IMR-90 (cell line): ENCODE data around the gene RBL2. TPM values are rescaled to one million over a fixed set of nuclear protein-coding genes. Genes with fewer than 3 reads are reported as not detected.
A peak's percentile ranks its signal among the peaks of the same experiment; 100 is the strongest.

Source experiments
- ATAC-seq: fragments of 200-7000 bp; cut with Tn5 transposase; 2 replicates; pipeline ENCODE4 v1.9.1; 2020; ENCODE audit warnings: low read depth, mild to moderate bottlenecking, moderate library complexity
- BruUV-seq: library from RNA; stranded (reverse); fragments of 400-500 nt; replicated peaks from 2 replicates; lab custom pipeline; 2021; lab: Mats Ljungman, UMichigan
- CTCF ChIA-PET: fragments of 300-600 bp; formaldehyde crosslinking; extraction: SDS; loops from one replicate; lab custom pipeline; 2021; ENCODE audit warnings: antibody characterized with exemption; lab: Yijun Ruan, JAX
- POLR2A ChIA-PET: fragments of 300-600 bp; sonication (Branson Sonifier 250); formaldehyde crosslinking; loops from one replicate; lab custom pipeline; 2022; ENCODE audit warnings: antibody characterized with exemption; ENCODE audit not compliant: unreplicated experiment; lab: Charles Lee
- DNase-seq: peaks from one replicate; pipeline ENCODE4 v3.0.0; 2013
- H2AFZ ChIP-seq: replicated peaks from 2 replicates; pipeline ENCODE3; 2013; ENCODE audit warnings: low read length, mild to moderate bottlenecking; ENCODE audit not compliant: poor library complexity
- H2AK5ac ChIP-seq: 2 replicates; pipeline ENCODE4 v1.6.1; 2013; ENCODE audit warnings: low read depth, low read length, inconsistent platforms
- H2AK9ac ChIP-seq: replicated peaks from 2 replicates; pipeline ENCODE3; 2013; ENCODE audit warnings: mild to moderate bottlenecking, low read depth, low read length, moderate library complexity; ENCODE audit not compliant: poor library complexity
- H2BK120ac ChIP-seq: 2 replicates; pipeline ENCODE4 v1.6.1; 2013; ENCODE audit warnings: low read depth, low read length, inconsistent platforms
- H2BK15ac ChIP-seq: 3 replicates; pipeline ENCODE4 v1.6.1; 2013; ENCODE audit warnings: low read depth, low read length, inconsistent platforms
- H2BK20ac ChIP-seq: 2 replicates; pipeline ENCODE4 v1.6.1; 2013; ENCODE audit warnings: low read depth, mild to moderate bottlenecking, inconsistent platforms, low read length, moderate library complexity
- H2BK5ac ChIP-seq: 2 replicates; pipeline ENCODE4 v1.6.1; 2013; ENCODE audit warnings: mild to moderate bottlenecking, low read depth, low read length, inconsistent platforms; ENCODE audit not compliant: poor library complexity, severe bottlenecking
- H3K14ac ChIP-seq: replicated peaks from 2 replicates; pipeline ENCODE4 v1.6.1; 2013; ENCODE audit warnings: low read depth, low read length, inconsistent platforms
- H3K18ac ChIP-seq: 2 replicates; pipeline ENCODE4 v1.6.1; 2013; ENCODE audit warnings: low read depth, low read length, control low read depth
- H3K23ac ChIP-seq: 2 replicates; pipeline ENCODE4 v1.6.1; 2013; ENCODE audit warnings: low read depth, low read length, inconsistent platforms
- H3K27ac ChIP-seq: 2 replicates; pipeline ENCODE4 v1.5.1; 2013; ENCODE audit warnings: mild to moderate bottlenecking, control low read depth, low read length; ENCODE audit not compliant: insufficient read depth
- H3K27me3 ChIP-seq: 2 replicates; pipeline ENCODE4 v1.6.1; 2013; ENCODE audit warnings: low read length; ENCODE audit not compliant: control insufficient read depth, insufficient read depth
- H3K36me3 ChIP-seq: 2 replicates; pipeline ENCODE4 v1.6.1; 2013; ENCODE audit warnings: low read length, mixed read lengths; ENCODE audit not compliant: control insufficient read depth, insufficient read depth
- H3K4ac ChIP-seq: 2 replicates; pipeline ENCODE4 v1.6.1; 2013; ENCODE audit warnings: low read depth, low read length, inconsistent platforms
- H3K4me1 ChIP-seq: 2 replicates; pipeline ENCODE4 v1.6.1; 2013; ENCODE audit warnings: low read length, mixed read lengths; ENCODE audit not compliant: control insufficient read depth, insufficient read depth
- H3K4me2 ChIP-seq: 2 replicates; pipeline ENCODE4 v1.6.1; 2013; ENCODE audit warnings: low read depth, mild to moderate bottlenecking, control low read depth, low read length, moderate library complexity
- H3K4me3 ChIP-seq: 2 replicates; pipeline ENCODE4 v1.5.1; 2013; ENCODE audit warnings: low read depth, mild to moderate bottlenecking, control low read depth, low read length, moderate library complexity; ENCODE audit not compliant: insufficient read depth
- H3K56ac ChIP-seq: 2 replicates; pipeline ENCODE4 v1.6.1; 2013; ENCODE audit warnings: low read length, inconsistent platforms; ENCODE audit not compliant: insufficient read depth; ENCODE audit errors: extremely low read depth
- H3K79me1 ChIP-seq, 2 experiments: 2 replicates each; pipeline ENCODE4 v1.6.1; 2013; ENCODE audit warnings: low read length in 2 of 2, inconsistent platforms in 1 of 2, low read depth in 1 of 2
- H3K9ac ChIP-seq: 2 replicates; pipeline ENCODE4 v1.6.1; 2013; ENCODE audit warnings: low read depth, low read length, control low read depth
- H3K9me1 ChIP-seq: 2 replicates; pipeline ENCODE4 v1.6.1; 2013; ENCODE audit warnings: low read length, inconsistent platforms; ENCODE audit not compliant: insufficient read depth
- H3K9me3 ChIP-seq: 2 replicates; pipeline ENCODE4 v1.6.1; 2013; ENCODE audit warnings: low read length; ENCODE audit not compliant: control insufficient read depth, insufficient read depth
- H4K20me1 ChIP-seq: 2 replicates; pipeline ENCODE4 v1.6.1; 2013; ENCODE audit warnings: low read length, inconsistent platforms; ENCODE audit not compliant: insufficient read depth
- H4K5ac ChIP-seq: 2 replicates; pipeline ENCODE4 v1.6.1; 2013; ENCODE audit warnings: mild to moderate bottlenecking, low read depth, low read length, control low read depth
- H4K8ac ChIP-seq, 2 experiments: 2 replicates each; pipeline ENCODE4 v1.6.1; 2013; ENCODE audit warnings: low read depth in 2 of 2, low read length in 2 of 2, control low read depth in 1 of 2, inconsistent platforms in 1 of 2
- H4K91ac ChIP-seq: 2 replicates; pipeline ENCODE4 v1.6.1; 2013; ENCODE audit warnings: low read depth, low read length, inconsistent platforms; ENCODE audit not compliant: insufficient read depth
- BHLHE40 ChIP-seq: fragments of 150-350 bp; IDR thresholded peaks from 2 replicates; pipeline ENCODE4 v1.6.1; 2016; ENCODE audit warnings: mild to moderate bottlenecking, low read depth, low read length
- MAFK ChIP-seq: IDR thresholded peaks from 2 replicates; pipeline ENCODE4 v1.6.1; 2012; ENCODE audit warnings: low read depth, low read length, improper control_type of control experiment
- POLR2A ChIP-seq: IDR thresholded peaks from 2 replicates; pipeline ENCODE4 v1.6.1; 2012; ENCODE audit warnings: mild to moderate bottlenecking, low read depth, low read length
- RCOR1 ChIP-seq: IDR thresholded peaks from 2 replicates; pipeline ENCODE4 v1.6.1; 2012; ENCODE audit warnings: mild to moderate bottlenecking, low read length, improper control_type of control experiment; ENCODE audit not compliant: insufficient replicate concordance
- SMC3 ChIP-seq: fragments of 150-350 bp; IDR thresholded peaks from 2 replicates; pipeline ENCODE4 v1.6.1; 2016; ENCODE audit warnings: low read depth, mild to moderate bottlenecking, antibody characterized with exemption, low read length, moderate library complexity
- WGBS, 2 experiments: methylation state at CpG; one replicate each; pipeline versions ENCODE4 v1.1.5 to v1.1.7; 2013; ENCODE audit warnings: missing lambda C conversion rate in 2 of 2; ENCODE audit not compliant: insufficient read length in 1 of 2; ENCODE audit errors: extremely low coverage in 2 of 2; 5-methylcytosine and 5-hydroxymethylcytosine counted together
- dilution Hi-C: fragments of 300-500 bp; cut with HindIII; formaldehyde crosslinking; loops from one replicate; pipeline ENCODE4 v1.14.3; 2018; ENCODE audit warnings: low sequenced_read_pairs; ENCODE audit not compliant: unreplicated experiment
- in situ Hi-C: fragments of 300-500 bp; cut with MboI; formaldehyde crosslinking; loops from 3 replicates; pipeline ENCODE4 v1.14.3; 2019; ENCODE audit warnings: low sequenced_read_pairs, inconsistent platforms, mixed read lengths
- intact Hi-C: fragments of 100-400 bp; cut with micrococcal nuclease; formaldehyde crosslinking; loops from 2 replicates; pipeline ENCODE4 v1.10.0; 2022
- polyA plus RNA-seq, 3 experiments: library from polyadenylated mRNA; depleted of rRNA; stranded (reverse); fragments of >200 nt; gene quantifications; 2 replicates each; pipeline ENCODE4 v1.2.3, GENCODE V29; 2012; ENCODE audit warnings: low replicate concordance in 1 of 3
- total RNA-seq: library from RNA; depleted of rRNA; stranded (reverse); fragments of >200 nt; gene quantifications from 2 replicates; pipeline ENCODE4 v1.2.3, GENCODE V29; 2012

The RBL2 gene
- total and polyA plus RNA-seq, 2 of the 4 experiments (the other 2 are of a cell fraction), result 19.7 to 23.4 TPM

DNA sequence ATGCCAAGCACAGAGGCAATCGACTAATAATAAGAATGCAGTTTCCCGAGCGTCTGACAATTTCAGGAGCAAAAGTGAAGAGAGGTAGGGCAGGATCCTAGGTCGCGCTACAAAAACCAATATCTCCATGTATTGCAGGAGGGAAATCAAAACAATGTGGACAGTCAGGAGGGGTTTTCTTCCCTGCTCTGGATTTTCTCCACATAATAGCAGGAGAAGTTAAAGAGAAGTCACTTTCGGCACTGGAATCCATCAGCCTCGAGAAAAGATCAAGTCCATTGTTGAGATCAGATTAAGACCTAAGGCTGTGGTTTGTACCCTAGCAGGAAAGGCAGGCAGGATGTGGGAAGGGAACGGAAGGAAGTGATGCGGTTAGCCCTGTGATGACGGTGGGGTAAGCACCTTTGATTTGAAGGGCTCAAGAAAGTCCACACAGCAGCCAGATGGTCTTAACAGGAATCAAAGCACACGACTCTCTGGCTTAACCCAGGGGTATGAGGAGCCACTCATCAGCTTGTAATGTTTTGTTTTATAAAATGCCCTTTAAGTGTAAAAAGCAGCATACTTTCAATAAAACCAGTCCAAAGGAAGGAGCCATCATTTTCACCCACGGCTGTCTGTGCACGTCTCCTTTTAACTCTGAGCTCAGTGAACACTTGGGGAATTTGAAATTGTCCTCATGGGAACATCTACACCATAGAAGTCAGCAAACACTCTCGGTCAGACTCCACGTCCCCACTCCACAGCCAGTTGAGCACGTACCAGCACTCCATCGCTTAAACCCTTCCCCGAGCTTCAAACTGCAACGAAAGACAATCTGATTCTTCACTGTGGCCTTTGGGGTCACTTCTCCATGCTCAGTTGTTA, 84.5 kb downstream of the RBL2 start:
- intact Hi-C loops (loop anchor here (10.0 kb wide), 1 partner anchor 1324 kb away; no protein-coding TSS in a partner anchor), dilution Hi-C loops (no loop called here), in situ Hi-C loops (no loop called here)
- Histone ChIP-seq H3K9me3 (no peaks in the 10 kb centered on the region), H4K91ac (no peak overlapping the region), H2BK5ac (no peak overlapping the region), H3K9me1 (no peaks in the 10 kb centered on the region; the same call in 1 of the 2 replicates), H3K56ac (no peak overlapping the region), H3K4me3 (no peak overlapping the region), H4K8ac (no peak overlapping the region), H3K4me1 (no peaks in the 10 kb centered on the region), H4K5ac (no peak overlapping the region), H2AK5ac (no peak overlapping the region), H2AK9ac (peak overlapping the region; percentile 5), H2BK120ac (no peak overlapping the region), H3K4me2 (no peak overlapping the region), H3K14ac (no peak overlapping the region), H3K4ac (no peak overlapping the region), H2BK20ac (no peak overlapping the region), H3K23ac (no peak overlapping the region), H3K27ac (no peak overlapping the region), H3K36me3 (no peaks in the 10 kb centered on the region), H3K18ac (no peak overlapping the region), H4K20me1 (no peaks in the 10 kb centered on the region), H3K27me3 (peaks cover 2% of the 10 kb centered on the region; the same call in 1 of the 2 replicates), H2AFZ (peak overlapping the region; percentile 37), H3K9ac (no peak overlapping the region), H3K79me1 (no peaks in the 10 kb centered on the region), H2BK15ac (no peak overlapping the region)
- ChIA-PET CTCF (no interaction called here), POLR2A (no interaction called here)
- TF ChIP-seq BHLHE40, result no peak
- no peak for TF ChIP-seq RCOR1
- no peak for TF ChIP-seq POLR2A
- TF ChIP-seq SMC3, result no peak
- TF ChIP-seq MAFK, result no peak
- 71% methylated on average over 7 of the region's 19 CpGs; no CpG with 5 or more reads in 1 of the 2 experiments for WGBS, 2 experiments
- DNase-seq (peak; percentile 54), ATAC-seq (no peak)
- BruUV-seq, result no TSS peak
